ENCODE measurements around the gene CTIF.

- TF ChIP-seq, protein P1, sequence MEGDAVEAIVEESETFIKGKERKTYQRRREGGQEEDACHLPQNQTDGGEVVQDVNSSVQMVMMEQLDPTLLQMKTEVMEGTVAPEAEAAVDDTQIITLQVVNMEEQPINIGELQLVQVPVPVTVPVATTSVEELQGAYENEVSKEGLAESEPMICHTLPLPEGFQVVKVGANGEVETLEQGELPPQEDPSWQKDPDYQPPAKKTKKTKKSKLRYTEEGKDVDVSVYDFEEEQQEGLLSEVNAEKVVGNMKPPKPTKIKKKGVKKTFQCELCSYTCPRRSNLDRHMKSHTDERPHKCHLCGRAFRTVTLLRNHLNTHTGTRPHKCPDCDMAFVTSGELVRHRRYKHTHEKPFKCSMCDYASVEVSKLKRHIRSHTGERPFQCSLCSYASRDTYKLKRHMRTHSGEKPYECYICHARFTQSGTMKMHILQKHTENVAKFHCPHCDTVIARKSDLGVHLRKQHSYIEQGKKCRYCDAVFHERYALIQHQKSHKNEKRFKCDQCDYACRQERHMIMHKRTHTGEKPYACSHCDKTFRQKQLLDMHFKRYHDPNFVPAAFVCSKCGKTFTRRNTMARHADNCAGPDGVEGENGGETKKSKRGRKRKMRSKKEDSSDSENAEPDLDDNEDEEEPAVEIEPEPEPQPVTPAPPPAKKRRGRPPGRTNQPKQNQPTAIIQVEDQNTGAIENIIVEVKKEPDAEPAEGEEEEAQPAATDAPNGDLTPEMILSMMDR (IDR thresholded peaks at IDR 0.05): no peak
- no peak for TF ChIP-seq ZFX (IDR thresholded peaks at IDR 0.05; ENCODE audit: borderline replicate concordance)
Measured at GRCh38 chr18:48787203-48788151, 248.6 kb downstream of the CTIF start.

Measured in 22Rv1 (cell line).